IPS-11a (cell line): ENCODE data around the gene LPAR1.

Source experiments
- H3K4me3 ChIP-seq: one replicate; pipeline ENCODE4 v1.5.1; 2013; ENCODE audit warnings: low read depth, low read length, control low read depth

LPAR1 gene

DNA sequence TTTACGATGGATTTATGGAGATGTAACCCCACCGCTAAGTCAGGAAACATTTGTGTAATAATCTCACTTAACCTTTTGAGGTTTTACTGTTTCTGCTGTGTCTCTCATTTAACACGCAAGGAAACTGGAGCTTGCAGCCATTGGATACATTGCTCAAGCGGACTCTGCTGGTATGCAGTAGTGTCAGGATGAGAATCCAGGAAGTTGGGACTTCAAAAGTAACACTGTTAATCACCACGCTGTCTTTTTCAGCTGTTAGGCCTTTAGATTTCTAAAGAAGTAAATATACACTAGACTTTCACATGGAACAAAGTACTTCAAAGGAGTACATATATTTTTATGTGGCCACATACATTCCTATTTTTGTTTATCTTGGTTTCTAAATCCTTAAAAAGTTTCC lies 114.7 kb downstream of the LPAR1 start:
- no peak overlapping the region for H3K4me3 ChIP-seq

DNA sequence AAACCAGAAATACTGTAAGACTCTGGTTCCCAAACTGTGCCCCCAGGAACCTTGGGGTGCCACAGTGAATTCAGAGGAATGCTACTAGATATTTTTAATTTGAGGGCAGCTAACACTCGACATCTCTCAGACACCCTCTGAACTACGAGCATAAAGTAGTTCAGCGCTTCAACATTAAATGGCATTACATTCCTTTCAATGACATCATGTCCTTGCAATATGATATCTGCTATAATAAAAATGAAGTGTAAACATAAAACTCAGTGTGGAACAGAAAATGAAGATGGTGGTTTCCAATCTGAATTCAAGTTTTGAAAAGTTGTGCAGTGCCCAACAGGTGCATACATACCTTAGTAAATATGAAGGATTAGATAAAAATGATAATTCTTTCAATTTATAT lies 116.1 kb downstream of the LPAR1 start:
- H3K4me3 ChIP-seq: no peak overlapping the region

DNA sequence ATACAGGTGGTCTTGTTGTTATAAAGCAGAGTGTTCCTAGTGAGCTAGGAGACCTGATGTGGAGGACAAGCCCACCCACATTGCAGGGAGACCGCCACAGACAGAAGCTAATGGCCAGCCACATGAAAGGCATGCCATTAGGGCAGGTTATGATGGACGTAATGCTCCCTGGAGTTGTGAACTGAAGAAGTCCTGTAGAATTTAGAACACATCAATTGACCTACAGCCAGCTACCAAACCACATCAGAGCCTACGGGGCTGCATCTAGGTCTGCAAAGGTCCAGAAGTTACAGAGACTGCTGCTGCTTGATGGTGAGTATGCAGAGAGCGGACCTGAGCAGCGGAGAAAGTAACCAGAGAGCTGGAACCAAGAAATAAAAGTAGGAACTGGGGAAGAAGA lies 116.6 kb downstream of the LPAR1 start:
- H3K4me3 ChIP-seq: no peak overlapping the region

DNA sequence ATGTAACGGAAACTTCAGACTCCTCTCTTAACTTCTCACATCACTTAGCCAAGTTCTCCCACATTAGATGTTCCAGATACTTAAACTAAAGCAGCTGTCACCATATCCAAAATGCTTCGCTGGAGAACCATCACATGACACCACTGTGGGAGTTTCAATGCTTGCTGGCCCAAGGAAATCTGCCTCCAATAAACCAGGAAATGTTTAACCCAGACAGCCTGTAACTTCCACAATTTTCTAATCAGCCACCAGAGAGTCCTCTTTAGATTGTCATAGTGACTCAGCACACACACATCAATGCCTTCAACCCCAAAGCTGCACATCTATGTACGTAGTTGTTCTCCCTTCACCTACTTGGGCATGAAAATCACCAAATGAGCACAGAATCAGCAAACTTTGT lies 118.7 kb downstream of the LPAR1 start:
- H3K4me3 ChIP-seq: no peak overlapping the region

DNA sequence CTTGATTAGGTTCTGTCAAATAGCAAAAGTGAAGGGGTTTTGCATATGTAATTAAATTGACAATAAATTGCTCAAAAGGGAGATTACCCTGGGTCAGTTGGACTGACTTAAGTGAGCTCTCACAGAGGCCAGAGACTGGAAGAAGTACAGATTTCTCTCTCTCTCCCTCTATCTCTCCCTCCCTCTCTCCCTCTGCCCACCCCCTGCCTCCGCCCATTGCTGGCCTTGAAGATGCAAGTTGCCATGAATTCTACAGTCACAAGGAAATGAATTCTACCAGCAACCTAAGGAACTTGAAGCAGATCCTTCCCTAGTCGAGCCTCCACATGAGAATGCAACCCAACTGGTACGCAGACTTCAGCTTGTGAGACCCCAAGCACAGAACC lies 119.2 kb downstream of the LPAR1 start:
- no peak overlapping the region for H3K4me3 ChIP-seq

DNA sequence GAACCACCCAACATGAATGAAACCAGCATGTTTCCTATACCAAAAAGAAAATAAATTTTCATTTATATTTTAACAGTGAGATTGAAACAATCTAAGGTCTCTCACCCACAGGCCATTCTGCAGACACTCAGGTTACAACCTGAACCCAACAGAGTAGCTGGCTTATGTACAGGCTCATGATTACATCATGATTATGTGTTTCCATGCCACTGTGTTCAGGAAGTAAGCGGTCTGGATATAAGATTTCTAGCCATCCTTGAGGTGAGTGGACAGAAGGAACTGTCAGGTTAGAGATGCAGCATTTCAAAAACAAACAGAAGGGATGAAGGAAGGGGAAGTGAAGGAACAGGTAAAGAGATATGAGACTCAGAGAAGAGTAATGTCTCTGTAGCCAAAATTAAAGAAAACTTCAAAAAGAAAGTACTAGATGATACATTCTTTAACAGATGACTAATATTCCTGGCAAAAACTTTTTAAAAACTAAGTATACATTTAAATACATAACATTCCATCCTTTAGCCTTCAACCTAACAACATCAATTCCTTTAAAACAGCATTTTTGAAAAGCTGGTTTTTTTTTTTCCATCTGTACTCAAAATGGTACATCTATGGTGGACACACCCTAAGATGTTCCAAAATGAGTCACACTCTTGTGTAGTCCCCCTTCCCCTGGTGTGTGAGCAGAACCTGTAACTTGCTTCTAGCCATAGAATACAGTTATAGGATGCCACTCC lies 119.8 kb downstream of the LPAR1 start:
- H3K4me3 ChIP-seq: no peak overlapping the region

DNA sequence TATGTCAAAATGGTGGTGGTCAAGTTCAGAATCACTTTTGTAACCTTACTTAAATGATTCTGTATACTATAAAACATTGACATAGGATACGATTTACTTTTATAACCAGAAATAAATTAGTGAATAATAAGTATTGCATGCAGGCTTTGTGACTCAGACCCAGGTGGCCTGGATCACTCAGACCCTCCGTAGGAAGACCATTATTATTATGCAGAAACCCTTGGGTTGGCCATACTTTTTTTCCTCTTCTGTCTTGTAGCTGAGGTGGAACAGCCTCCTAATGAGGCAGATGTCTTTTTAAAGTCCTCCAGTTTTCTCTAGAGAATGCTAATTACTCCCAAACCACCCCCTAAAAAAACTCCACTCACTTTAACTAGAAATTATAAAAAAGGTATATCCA lies 121.9 kb downstream of the LPAR1 start:
- H3K4me3 ChIP-seq: no peak overlapping the region

DNA sequence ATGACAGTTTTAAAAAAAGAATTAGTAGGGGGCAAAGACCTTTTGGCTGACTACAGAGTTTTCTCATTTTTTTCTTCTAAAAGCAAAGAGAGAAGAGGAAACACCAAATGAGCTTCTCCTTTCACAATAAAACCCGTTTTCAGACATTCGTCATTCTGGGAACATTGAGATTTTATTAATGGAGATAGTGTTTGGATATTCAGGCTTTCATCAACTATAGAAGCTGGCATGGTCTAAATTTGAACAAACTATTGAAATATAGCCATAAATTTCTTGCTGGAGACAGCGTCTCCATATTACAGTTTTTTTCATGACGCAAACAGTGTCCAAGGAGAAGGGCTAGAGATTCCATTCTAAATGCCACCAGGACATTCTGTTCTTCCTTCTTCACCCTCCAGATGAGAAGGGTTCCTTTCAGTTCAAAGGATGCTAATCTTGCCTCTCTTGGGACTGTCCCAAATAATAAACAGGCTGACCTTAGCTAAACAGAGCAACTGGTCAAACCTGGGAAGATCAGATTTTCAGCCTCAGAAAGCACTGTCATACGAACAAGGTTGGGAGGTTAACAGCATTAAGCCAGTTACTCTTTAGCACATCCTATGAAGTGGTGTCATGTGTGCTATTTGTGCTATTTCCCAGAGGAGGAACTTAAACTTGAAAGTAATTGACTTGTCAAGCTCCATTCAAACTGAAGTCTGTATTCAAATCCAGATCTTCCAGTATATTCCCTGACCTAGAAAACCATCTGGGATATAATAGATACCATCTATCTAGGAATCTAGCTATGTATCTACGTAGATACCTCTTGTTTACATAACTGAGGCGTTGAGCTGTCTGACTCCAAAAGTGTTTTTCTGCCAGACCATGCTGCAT lies 125.6 kb downstream of the LPAR1 start:
- H3K4me3 ChIP-seq: no peak overlapping the region

DNA sequence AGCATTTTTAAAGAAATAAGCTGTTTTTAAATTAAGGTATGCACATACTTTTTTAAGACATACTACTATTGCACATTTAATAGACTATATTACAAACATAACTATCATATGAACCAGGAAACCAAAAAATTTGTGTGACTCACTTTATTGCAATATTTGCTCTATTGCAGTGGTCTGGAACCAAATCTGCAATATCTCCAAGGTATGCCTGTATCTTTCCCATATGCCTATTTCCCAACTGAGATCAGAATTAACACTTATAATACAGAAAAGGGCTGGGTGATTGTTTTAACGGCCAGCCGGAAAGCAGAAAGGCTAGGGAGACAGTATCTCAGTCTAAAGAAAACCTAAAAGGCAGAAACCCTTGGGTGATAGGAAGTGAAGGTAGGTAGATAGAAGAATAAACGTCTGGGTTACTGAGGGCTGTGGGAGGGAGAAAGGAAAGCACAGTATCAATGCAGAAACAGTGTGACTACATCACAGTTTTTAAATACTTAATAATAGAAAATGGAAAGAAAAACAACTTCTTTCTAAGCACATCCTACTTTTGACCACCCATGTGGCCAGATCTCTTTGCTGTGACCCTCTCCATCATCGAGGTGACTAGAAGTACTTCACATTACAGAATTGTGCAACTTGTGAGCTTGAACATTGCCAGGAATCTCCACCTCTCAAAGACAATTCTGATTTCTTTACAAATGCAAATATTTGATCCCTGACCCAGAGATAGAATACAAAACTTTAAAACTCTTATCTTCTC lies 126.4 kb downstream of the LPAR1 start:
- no peak overlapping the region for H3K4me3 ChIP-seq

DNA sequence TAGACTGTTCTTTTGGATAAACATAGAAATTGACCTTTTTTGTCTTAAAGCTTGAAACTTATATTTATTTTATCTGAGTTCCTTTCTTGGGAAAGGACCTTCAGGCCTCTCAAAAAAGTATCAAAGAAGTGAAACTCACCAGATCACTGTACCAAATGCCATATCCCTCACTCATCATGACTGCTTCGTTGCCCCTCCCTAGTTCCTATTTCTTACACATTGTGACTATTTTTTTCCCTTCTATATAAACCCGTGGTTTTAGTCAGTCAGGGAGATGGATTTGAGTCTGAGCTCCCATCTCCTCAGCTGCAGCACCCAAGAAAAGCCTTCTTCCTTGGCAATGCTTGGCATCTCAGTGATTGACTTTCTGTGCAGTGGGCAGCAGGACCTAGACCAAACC lies 129.4 kb downstream of the LPAR1 start:
- no peak overlapping the region for H3K4me3 ChIP-seq

DNA sequence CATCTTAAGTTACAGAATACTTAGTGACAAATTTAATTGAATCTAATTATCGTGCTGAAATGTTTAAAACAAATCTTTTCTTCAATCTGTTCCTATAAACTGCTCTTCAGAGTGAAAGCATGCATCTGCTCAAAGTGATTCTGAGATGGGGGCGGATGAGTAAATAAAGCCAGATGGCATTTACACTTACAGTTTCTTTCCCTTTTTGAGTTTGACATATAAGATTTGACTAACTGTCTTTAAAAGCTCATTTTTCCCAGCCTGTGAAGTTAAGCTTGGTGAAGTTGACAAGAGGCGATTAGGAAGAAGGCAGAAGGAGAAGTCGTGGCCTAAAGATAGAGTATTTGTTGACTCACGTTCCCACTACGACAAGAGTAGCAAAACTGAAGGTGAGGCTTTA lies 137.4 kb downstream of the LPAR1 start:
- no peak overlapping the region for H3K4me3 ChIP-seq

DNA sequence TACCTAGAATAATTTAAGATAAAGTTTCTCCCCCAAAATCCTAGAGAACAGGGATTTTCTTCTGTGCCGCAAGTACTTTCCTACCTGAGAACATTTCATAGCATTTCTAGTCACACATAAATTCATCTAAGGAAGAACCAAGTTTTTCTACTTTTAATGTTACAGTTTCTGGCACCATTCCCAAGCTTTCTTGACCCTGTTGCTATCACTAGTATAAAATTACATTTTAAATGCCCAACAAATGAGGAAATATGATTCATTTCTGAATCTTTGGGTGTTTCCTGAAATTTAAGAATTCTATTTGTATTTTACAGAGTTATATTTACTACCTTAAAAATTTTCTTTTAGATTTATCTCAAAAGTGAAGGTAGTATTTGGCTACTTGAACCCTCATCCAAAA lies 137.8 kb downstream of the LPAR1 start:
- no peak overlapping the region for H3K4me3 ChIP-seq

DNA sequence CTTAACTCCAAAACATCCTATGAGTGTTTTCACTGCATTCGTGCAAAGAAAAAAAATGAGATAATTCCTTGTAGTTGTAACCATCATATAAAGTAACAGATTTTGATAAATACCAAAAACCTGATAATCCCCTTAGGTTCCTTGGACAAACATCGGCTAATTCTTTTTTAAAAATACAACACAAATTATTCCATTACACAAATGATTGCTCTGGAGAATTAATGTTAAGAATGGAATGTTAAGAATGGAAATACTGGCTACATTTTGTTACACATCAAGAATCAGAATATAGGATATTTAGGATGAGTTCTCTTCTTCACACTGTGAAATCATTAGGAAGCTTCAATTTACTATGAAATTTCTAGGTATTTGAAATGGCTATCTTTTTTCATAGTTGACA lies 139.4 kb downstream of the LPAR1 start:
- H3K4me3 ChIP-seq: no peak overlapping the region

DNA sequence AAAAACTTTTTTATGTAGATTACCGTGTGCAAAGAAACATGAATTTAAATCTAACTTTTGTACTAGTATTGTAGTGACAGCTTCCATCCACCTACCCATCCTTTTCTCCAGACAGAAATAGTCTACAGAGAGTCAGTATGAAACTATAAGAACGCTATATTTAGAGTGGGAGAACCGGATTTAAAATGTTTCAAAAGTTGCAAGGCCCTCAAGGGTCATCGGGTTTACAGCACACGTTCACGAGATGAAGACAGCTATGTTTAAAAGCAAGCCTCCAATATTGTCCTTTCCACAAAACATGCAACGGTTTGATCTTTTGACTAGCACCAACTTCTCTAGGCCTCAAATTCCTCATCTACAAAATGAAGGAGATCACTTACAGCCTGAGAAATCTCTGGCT lies 139.9 kb downstream of the LPAR1 start:
- H3K4me3 ChIP-seq: no peak overlapping the region

DNA sequence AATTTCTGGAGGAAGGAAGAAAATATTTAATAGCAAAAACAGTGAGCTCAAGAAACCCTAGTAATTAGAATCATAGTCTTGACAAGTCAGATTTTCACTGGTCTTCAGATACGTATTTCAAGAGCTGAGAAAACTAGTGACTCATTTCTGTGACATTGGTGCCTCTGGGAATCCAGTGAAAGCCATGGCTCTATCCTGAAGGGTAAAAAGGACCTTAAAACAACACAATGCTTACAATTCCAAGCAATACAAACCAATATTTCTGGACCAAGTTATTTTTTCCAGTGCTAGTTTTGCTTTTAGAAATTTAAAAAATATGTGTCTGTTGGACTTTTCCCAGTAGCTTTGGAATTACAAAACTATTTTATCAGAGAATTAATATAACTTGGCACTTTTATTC lies 140.3 kb downstream of the LPAR1 start:
- no peak overlapping the region for H3K4me3 ChIP-seq

DNA sequence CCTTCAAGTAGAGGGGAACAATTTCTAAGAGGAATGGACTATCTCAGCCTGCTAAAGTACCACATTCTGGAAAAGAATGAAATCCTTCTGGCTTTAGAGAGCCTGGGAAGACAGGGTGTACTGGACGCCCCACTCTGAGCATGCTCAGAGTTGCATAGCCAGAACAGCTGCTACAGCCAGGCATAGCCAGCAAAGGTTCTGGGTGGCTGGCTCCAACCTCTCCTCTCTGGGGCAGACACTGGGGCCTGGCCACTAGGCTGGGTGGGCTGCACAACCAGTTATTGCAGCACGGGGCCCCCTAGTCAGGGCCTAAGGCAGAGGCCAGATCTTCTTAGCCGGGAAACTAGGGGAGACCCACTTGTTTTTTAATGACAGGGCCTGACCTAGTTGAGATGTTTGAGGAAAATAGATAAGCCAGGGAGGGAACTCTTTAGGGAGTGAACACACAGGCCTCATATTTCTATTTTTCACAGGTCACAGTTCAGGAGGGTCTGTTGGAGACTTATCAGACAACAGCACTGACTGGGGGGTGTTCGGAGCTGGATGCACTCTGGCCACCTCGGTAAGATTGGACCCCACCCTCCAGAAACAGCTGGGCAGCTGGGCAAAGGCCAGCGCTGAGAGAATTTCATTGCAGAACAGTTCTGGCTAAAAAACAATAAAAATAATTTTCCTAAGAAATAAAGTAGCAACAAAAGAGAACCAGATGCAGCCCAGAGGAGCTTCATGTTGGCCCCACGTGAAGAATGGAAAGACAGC lies 142.9 kb downstream of the LPAR1 start:
- no peak overlapping the region for H3K4me3 ChIP-seq

DNA sequence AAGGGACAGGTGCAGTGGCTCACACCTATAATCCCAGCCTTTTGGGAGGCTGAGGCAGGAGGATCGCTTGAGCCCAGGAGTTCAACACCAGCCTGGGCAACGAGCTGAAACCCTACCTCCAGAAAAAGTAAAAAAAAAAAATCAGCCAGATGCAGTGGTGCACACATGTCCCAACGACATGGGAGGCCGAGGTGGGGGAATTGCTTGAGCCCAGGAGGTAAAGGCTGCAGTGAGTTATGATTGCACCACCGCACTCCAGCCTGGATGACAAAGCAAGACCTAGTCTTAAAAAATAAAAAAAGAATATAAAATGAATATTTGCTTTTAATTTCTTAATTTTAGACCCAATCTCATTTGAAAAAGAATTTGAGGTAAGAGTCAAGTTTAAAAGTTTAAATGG lies 143.5 kb downstream of the LPAR1 start:
- no peak overlapping the region for H3K4me3 ChIP-seq

DNA sequence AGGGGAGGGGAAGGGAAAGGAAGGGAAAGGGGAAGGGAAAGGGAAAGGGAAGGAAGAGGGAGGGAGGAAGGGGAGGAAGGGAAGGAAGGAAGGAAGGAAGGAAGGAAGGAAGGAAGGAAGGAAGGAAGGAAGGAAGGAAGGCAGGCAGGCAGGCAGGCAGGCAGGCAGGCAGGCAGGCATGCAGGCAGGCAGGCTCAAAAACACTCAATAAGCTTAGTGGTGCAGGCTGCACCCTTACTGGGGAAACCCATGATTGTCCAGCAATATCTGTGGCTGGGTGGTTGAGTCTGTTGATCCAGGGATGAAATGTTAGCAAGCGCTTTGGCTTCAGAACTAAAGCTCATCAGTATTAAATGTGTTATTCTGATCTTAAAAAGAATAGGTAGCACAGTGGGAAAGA lies 145.6 kb downstream of the LPAR1 start:
- H3K4me3 ChIP-seq: no peak overlapping the region

DNA sequence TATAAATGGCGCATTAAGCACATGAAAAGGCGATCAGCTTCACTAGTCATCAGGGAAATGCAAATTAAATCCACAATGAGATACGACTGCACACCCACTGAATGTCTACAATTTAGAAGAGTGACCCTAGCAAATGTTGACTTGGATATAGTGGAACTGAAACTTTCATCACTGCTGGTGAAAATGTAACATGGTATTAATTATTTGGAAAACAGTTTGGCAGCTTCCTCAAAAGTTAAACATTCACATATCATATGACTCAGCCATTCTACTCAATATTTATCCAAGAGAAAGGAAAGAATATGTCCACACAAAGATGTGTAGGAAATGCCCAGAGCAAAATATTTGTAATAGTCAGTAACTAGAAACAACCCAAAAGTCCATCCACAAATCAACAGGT lies 146.5 kb downstream of the LPAR1 start:
- H3K4me3 ChIP-seq: no peak overlapping the region

DNA sequence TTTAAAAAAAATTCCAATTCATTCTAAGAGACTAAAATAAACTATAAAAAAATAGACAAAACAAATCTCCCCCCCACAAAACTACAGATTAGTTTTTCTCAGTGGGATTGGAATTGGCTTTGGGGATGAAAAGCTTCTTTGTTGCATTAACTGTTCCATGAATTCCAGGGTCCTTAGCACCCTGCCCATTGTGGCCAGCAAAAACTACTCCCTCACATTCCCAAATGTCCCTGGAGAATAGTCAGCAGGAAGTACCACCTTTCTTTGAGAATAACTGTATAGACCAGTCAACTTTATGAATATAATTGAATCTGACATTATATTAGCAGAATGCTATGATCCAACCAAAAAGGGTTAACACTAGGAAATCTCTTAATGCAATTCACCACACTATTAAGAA lies 147.9 kb downstream of the LPAR1 start:
- no peak overlapping the region for H3K4me3 ChIP-seq

DNA sequence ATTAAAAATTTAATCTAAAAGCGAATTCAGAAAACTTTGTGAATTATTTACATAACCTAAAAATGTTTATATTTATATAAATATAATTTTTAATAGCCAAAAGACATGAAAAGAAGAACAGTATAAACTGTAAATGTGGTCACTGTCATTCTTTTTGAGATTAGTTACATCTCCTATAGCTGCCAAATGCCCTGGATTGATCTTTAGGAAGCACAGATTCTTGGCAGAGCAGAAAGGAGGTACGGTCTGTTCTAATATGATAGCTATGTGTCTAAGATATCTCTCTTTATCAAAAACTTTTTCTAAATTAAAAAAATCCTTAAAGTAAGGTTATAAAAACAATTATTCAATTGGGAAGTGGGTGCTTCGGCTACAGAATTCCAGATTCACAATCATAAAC lies 151.0 kb downstream of the LPAR1 start:
- no peak overlapping the region for H3K4me3 ChIP-seq
